PC-3 (cell line): ENCODE data around the gene OR2V1. TPM values are rescaled to one million over a fixed set of nuclear protein-coding genes. Genes with fewer than 3 reads are reported as not detected.
"Not testable (repeated sequence)": the region's sequence is repeated elsewhere in the genome, so short reads cannot be mapped to it uniquely, and the experiment has no call there.

Experiments
- ATAC-seq: fragments of 200-7000 bp; cut with Tn5 transposase; 2 replicates; pipeline ENCODE4 v1.9.1; 2020; ENCODE audit warnings: mild to moderate bottlenecking, moderate library complexity
- BruUV-seq: library from RNA; stranded (reverse); fragments of 400-500 nt; replicated peaks from 2 replicates; lab custom pipeline; 2021; lab: Mats Ljungman, UMichigan
- CTCF ChIA-PET: fragments of 300-600 bp; sonication (Branson Sonifier 250); formaldehyde crosslinking; loops from one replicate; lab custom pipeline; 2022; ENCODE audit warnings: antibody characterized with exemption; lab: Charles Lee
- POLR2A ChIA-PET: fragments of 300-600 bp; sonication (Branson Sonifier 250); formaldehyde crosslinking; loops from one replicate; lab custom pipeline; 2022; ENCODE audit warnings: antibody characterized with exemption; ENCODE audit not compliant: unreplicated experiment; lab: Charles Lee
- DNase-seq: peaks from one replicate; pipeline ENCODE4 v3.0.0-alpha.2; 2015
- H2AFZ ChIP-seq: fragments of 300-600 bp; sonication (generic); 2 replicates; pipeline ENCODE4 v1.6.0; 2016; ENCODE audit warnings: antibody characterized with exemption, low read length
- H3F3A ChIP-seq: fragments of 300-600 bp; sonication (generic); one replicate; pipeline ENCODE4 v1.6.0; 2017; ENCODE audit warnings: antibody characterized with exemption, low read length, control low read depth, mild to moderate bottlenecking; ENCODE audit not compliant: unreplicated experiment
- H3K27ac ChIP-seq: fragments of 300-600 bp; sonication (generic); 2 replicates; pipeline ENCODE4 v1.5.1; 2016; ENCODE audit warnings: mild to moderate bottlenecking, low read length
- H3K27me3 ChIP-seq: fragments of 300-600 bp; sonication (generic); 2 replicates; pipeline ENCODE4 v1.6.1; 2016; ENCODE audit warnings: low read length, mixed read lengths
- H3K36me3 ChIP-seq: fragments of 300-600 bp; sonication (generic); 2 replicates; pipeline ENCODE4 v1.6.1; 2016; ENCODE audit warnings: low read depth, mixed run types, low read length, mixed read lengths
- H3K4me1 ChIP-seq: fragments of 300-600 bp; sonication (generic); 2 replicates; pipeline ENCODE4 v1.5.1; 2016; ENCODE audit warnings: low read length; ENCODE audit not compliant: insufficient read depth
- H3K4me2 ChIP-seq: fragments of 300-600 bp; sonication (generic); 2 replicates; pipeline ENCODE4 v1.6.0; 2016; ENCODE audit warnings: low read length
- H3K4me3 ChIP-seq: fragments of 300-600 bp; sonication (generic); 2 replicates; pipeline ENCODE4 v1.5.1; 2016; ENCODE audit warnings: mild to moderate bottlenecking, low read length, mixed read lengths
- H3K79me2 ChIP-seq: fragments of 300-600 bp; sonication (generic); 2 replicates; pipeline ENCODE4 v1.6.1; 2017; ENCODE audit warnings: low read length, mixed read lengths
- H3K9ac ChIP-seq: fragments of 300-600 bp; sonication (generic); 2 replicates; pipeline ENCODE4 v1.6.0; 2016; ENCODE audit warnings: mild to moderate bottlenecking, low read length
- H3K9me2 ChIP-seq: fragments of 300-600 bp; sonication (generic); replicated peaks from 2 replicates; pipeline ENCODE4 v1.6.1; 2016; ENCODE audit warnings: mixed run types, low read length, mixed read lengths
- H3K9me3 ChIP-seq: fragments of 300-600 bp; sonication (generic); 2 replicates; pipeline ENCODE4 v1.6.1; 2016; ENCODE audit warnings: low read length, mixed read lengths
- H4K20me1 ChIP-seq: fragments of 300-600 bp; sonication (generic); 2 replicates; pipeline ENCODE4 v1.6.1; 2016; ENCODE audit warnings: low read length, mixed read lengths
- EZH2 ChIP-seq: fragments of 300-600 bp; sonication (generic); IDR thresholded peaks from one replicate; pipeline ENCODE4 v1.6.1; 2017; ENCODE audit warnings: antibody characterized with exemption, mild to moderate bottlenecking, low read length; ENCODE audit not compliant: unreplicated experiment
- EZH2phosphoT487 ChIP-seq: fragments of 300-600 bp; sonication (generic); IDR thresholded peaks from 2 replicates; pipeline ENCODE4 v1.6.1; 2018; ENCODE audit warnings: mild to moderate bottlenecking, antibody characterized with exemption, low read length, borderline replicate concordance
- intact Hi-C: fragments of 100-400 bp; cut with micrococcal nuclease; formaldehyde crosslinking; loops from 2 replicates; pipeline ENCODE4 v1.9.0; 2023
- total RNA-seq: library from RNA; depleted of rRNA; stranded (reverse); fragments of >200 nt; gene quantifications from 2 replicates; pipeline ENCODE4 v1.2.3, GENCODE V29; 2014
- TF ChIP-seq, protein P1 (sequence below): fragments of 300-600 bp; sonication (generic); conservative IDR thresholded peaks from 2 replicates; pipeline ENCODE4 v1.5.1; 2017; ENCODE audit warnings: antibody characterized with exemption, low read depth, mild to moderate bottlenecking, low read length

Gene OR2V1
- total RNA-seq, 1 experiment from 2014 or later = not detected

DNA sequence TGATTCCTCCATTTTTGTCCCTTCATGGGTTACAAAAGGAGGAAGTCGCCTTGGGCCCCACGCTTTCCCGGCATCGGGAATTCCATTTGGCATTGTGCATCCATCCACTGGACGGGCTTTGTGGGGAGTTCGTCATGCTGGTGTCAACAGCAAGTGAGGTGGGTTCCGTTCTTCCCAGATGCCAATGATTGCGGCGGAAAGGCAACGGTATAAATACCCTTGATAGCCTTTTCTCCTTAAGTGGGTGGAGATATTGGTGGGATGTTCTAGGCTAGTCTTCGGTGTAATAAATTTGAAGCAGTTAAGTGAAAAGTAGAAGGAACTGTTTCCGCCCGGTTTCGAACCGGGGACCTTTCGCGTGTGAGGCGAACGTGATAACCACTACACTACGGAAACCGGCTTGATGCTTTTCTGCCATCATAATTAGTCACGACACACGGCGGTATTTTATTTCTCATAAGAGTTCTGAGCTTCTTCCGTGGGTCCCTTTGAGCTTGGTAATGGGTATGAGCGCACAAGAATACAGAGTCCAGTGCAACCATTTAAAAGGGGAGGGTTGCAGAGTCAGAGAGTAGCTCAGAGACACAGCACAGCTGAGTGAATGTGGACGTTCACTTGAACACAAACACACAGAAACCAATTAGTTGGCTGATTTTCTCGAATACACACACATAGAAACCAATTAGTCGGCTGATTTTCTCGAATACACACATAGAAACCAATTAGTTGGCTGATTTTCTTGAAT is 28.9 kb downstream of the OR2V1 start:
- H3K4me3 ChIP-seq, ATAC-seq, BruUV-seq: not testable (repeated sequence)

DNA sequence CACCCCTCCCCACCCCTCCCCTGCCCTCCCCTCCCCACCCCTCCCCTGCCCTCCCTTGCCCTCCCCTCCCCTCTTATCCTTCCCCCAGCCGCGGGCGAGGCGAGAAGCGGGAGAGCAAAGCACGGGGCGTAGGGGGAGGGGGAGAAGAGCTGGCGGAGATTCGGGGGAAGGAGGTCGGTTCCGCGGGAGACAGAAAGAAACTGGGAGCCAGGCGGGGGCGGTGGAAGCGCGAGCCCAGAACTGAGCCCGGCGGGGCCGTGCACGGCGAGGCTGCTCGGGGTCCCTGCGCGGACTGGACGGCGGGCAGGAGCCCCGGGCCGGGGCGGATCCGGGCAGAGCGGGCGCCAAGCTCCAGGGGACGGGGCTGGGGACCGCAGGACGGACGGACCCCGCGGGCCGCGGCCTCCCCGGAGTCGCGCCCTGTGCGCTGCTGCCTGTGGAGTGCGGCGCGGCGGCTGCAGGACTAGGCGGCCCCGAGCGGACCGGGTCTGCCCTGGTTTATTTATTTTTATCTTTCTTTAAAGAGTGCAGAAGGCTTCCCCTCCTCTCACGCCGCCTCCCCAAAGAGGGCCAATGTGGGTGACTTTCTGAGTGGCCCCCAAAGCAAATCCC is 29.8 kb downstream of the OR2V1 start:
- H3K9me2 ChIP-seq, H3K79me2 ChIP-seq, H4K20me1 ChIP-seq, H3K4me1 ChIP-seq, DNase-seq, H3K9ac ChIP-seq, H2AFZ ChIP-seq, POLR2A ChIA-PET, BruUV-seq, H3K9me3 ChIP-seq, H3K27ac ChIP-seq, intact Hi-C loops, CTCF ChIA-PET, H3K4me2 ChIP-seq, H3K36me3 ChIP-seq, H3F3A ChIP-seq, H3K4me3 ChIP-seq, H3K27me3 ChIP-seq: not testable (repeated sequence)
- peak; percentile 28; the same call in 1 of the 2 replicates for ATAC-seq

More for the DNA sequence above, 28.9 kb downstream of the OR2V1 start:
- H3K4me1 ChIP-seq, DNase-seq, H3K4me2 ChIP-seq, H3K36me3 ChIP-seq, H3K9ac ChIP-seq, H3K27me3 ChIP-seq, H2AFZ ChIP-seq, POLR2A ChIA-PET, intact Hi-C loops, H3K9me3 ChIP-seq, H4K20me1 ChIP-seq, CTCF ChIA-PET, H3K79me2 ChIP-seq, H3F3A ChIP-seq, H3K9me2 ChIP-seq, H3K27ac ChIP-seq: not testable (repeated sequence)

DNA sequence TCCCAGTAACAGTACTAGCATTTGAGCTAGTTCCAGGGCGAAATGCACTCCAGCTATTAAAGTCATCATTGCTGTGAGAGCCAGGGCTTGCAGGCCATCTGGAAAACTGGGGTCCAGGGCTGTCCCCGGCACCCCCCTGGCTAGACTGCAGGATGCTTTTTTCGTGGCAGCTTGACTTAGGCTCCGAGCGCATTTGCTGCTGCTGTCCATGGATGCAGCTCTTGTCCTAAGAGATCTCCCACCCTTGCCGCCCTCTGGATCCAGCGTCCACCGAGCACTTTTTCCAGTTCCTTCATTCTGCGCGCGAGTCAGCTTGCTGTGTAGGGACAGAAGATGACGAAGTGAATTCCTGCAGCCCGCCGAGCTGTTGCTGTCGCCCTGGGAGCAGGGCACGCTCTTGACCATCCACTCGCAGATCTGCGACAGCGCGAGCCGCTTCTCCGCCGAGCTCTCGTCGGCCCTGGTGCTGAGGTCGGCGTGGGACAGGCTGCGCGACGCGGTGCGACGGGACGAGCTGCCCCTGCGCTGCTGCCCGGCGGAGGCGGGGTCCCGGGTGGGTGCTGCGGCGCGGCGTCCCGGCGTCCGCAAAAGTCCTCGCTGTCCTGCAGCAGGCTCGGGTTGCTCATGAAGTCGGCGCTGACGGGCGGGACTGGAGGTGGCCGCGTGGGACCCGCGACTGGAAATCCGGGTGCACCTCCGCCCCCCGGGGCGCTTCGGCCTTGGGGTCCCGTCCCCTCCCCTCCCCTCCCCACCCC is 30.7 kb downstream of the OR2V1 start:
- intact Hi-C loops = no loop called here
- ChIA-PET CTCF (no interaction called here), POLR2A (no interaction called here)
- Histone ChIP-seq H4K20me1 (no peaks in the 10 kb centered on the region), H3K4me3 (no peak overlapping the region), H3K27ac (no peak overlapping the region), H3K4me1 (no peaks in the 10 kb centered on the region), H3K9ac (no peak overlapping the region), H3K4me2 (no peak overlapping the region), H3K9me3 (no peaks in the 10 kb centered on the region), H3K9me2 (no peaks in the 10 kb centered on the region), H3K79me2 (no peaks in the 10 kb centered on the region), H3K36me3 (no peaks in the 10 kb centered on the region), H3K27me3 (no peaks in the 10 kb centered on the region), H2AFZ (no peak overlapping the region), H3F3A (no peaks in the 10 kb centered on the region)
- no peak for ATAC-seq
- TF ChIP-seq EZH2phosphoT487 (no peak), EZH2 (no peak)
- TF ChIP-seq, protein P1, sequence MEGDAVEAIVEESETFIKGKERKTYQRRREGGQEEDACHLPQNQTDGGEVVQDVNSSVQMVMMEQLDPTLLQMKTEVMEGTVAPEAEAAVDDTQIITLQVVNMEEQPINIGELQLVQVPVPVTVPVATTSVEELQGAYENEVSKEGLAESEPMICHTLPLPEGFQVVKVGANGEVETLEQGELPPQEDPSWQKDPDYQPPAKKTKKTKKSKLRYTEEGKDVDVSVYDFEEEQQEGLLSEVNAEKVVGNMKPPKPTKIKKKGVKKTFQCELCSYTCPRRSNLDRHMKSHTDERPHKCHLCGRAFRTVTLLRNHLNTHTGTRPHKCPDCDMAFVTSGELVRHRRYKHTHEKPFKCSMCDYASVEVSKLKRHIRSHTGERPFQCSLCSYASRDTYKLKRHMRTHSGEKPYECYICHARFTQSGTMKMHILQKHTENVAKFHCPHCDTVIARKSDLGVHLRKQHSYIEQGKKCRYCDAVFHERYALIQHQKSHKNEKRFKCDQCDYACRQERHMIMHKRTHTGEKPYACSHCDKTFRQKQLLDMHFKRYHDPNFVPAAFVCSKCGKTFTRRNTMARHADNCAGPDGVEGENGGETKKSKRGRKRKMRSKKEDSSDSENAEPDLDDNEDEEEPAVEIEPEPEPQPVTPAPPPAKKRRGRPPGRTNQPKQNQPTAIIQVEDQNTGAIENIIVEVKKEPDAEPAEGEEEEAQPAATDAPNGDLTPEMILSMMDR = no peak
- no TSS peak for BruUV-seq
- no peak for DNase-seq
